ENCODE results near the gene SOD3. TPM values are rescaled to one million over a fixed set of nuclear protein-coding genes. Genes with fewer than 3 reads are reported as not detected.

SOD3 gene
- total RNA-seq, 4 donors from 2014 or later, result 199 to 801 (median 448) TPM

- WGBS, 2 donors (ENCODE audit: low coverage in 1 of 2), result 82 to 100% methylated on average over 2 of the region's 2 CpGs
- TF ChIP-seq CTCF (IDR thresholded peaks at IDR 0.05) (no peak), POLR2AphosphoS5 (IDR thresholded peaks at IDR 0.05) (no peak), POLR2A (IDR thresholded peaks at IDR 0.05) (no peak), EP300 (IDR thresholded peaks at IDR 0.05) (no peak)
These were observed 18.4 kb downstream of the SOD3 start for GRCh38 chr4:24813732-24814131.

GRCh38 chr4:24816797-24817196 lies 21.4 kb downstream of the SOD3 start:
- Histone ChIP-seq H3K4me3 (no peak overlapping the region), H3K27me3 (no peaks in the 10 kb centered on the region), H3K9me3 (no peaks in the 10 kb centered on the region), H3K36me3 (peaks cover 0 to 67% of the 10 kb centered on the region in 2 donors), H3K27ac (no peak overlapping the region), H3K4me1 (no peaks in the 10 kb centered on the region)
- 72 to 73% methylated on average over 6 to 7 of the region's 18 CpGs for WGBS, 2 donors (ENCODE audit: low coverage in 1 of 2)
- TF ChIP-seq EP300 (IDR thresholded peaks at IDR 0.05), result no peak
- no peak for TF ChIP-seq CTCF (IDR thresholded peaks at IDR 0.05)
- TF ChIP-seq POLR2AphosphoS5 (IDR thresholded peaks at IDR 0.05), result no peak
- TF ChIP-seq POLR2A (IDR thresholded peaks at IDR 0.05), result no peak
- ATAC-seq, result no peak

More at GRCh38 chr4:24813732-24814131, 18.4 kb downstream of the SOD3 start:
- Histone ChIP-seq H3K4me3 (no peak overlapping the region), H3K36me3 (peaks cover 0 to 43% of the 10 kb centered on the region in 2 donors), H3K27me3 (no peaks in the 10 kb centered on the region), H3K4me1 (peaks cover 0 to 26% (median 0%) of the 10 kb centered on the region in 3 donors), H3K27ac (no peak overlapping the region), H3K9me3 (no peaks in the 10 kb centered on the region)
- no peak for ATAC-seq

DNA sequence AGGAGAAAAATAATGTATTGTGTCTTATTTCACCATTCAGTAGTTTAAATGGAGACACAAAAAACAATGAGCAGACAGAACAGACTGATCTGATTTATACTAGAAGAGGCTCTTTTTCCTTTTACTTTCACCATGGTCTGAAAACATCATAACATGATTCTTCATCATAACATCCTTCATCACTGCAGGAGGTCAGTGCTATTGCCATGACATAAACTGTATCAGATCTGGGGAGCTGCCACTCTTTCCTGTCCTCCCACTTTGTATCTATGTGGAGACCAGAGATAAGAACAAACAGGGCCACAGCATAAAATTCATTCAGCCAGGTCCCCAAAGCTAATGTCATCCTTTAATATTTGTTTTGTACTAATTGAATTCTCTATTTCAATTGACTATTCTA lies 25.2 kb downstream of the SOD3 start:
- peaks cover 0 to 55% of the 10 kb centered on the region in 2 donors for H3K36me3 ChIP-seq
- ATAC-seq, result no peak
- peaks cover 0 to 10% (median 3%) of the 10 kb centered on the region in 3 donors for H3K4me1 ChIP-seq
- no peak overlapping the region for H3K4me3 ChIP-seq
- TF ChIP-seq POLR2AphosphoS5 (IDR thresholded peaks at IDR 0.05) (no peak), CTCF (IDR thresholded peaks at IDR 0.05) (no peak), POLR2A (IDR thresholded peaks at IDR 0.05) (no peak)
- H3K27me3 ChIP-seq, result no peaks in the 10 kb centered on the region
- no peak overlapping the region for H3K27ac ChIP-seq
- H3K9me3 ChIP-seq, result no peaks in the 10 kb centered on the region

DNA sequence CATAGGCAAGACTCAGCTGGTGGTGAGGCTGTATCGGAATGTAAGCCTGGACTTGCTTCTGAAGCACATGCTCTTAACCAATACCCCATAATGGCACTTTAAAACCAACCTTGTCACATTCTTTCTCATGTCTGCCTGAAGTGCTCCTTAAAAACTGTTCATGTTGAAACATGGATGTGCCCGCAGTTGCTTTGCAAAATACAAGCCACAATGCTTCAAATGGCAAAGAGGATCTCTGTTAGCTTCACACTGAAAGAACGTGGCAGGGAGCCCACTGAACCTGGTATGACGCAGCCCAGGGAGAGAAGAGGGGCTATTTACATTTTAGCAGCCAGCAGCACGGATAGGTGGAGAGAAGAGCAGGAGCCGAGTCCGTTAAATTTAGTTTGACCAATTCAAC lies 29.3 kb downstream of the SOD3 start:
- WGBS, 2 donors (ENCODE audit: low coverage in 1 of 2), result 24 to 43% methylated on average over 4 to 6 of the region's 7 CpGs
- Histone ChIP-seq H3K27me3 (no peaks in the 10 kb centered on the region), H3K36me3 (peaks cover 0 to 58% of the 10 kb centered on the region in 2 donors), H3K4me1 (peaks cover 0 to 10% (median 3%) of the 10 kb centered on the region in 3 donors), H3K27ac (peak overlapping the region in 3 of 4 donors; percentile 58 to 64 (median 59)), H3K9me3 (no peaks in the 10 kb centered on the region), H3K4me3 (no peak overlapping the region)
- peak; percentile 75 for ATAC-seq
- TF ChIP-seq POLR2A (IDR thresholded peaks at IDR 0.05) (no peak), CTCF (IDR thresholded peaks at IDR 0.05) (no peak), EP300 (IDR thresholded peaks at IDR 0.05) (no peak), POLR2AphosphoS5 (IDR thresholded peaks at IDR 0.05) (peak; percentile 32)

- no peak overlapping the region for H3K27ac ChIP-seq
- H3K27me3 ChIP-seq, result no peaks in the 10 kb centered on the region
- H3K4me1 ChIP-seq, result peaks cover 0 to 20% (median 4%) of the 10 kb centered on the region in 3 donors
- ATAC-seq, result no peak
- 92 to 100% methylated on average over 1 to 3 of the region's 3 CpGs for WGBS, 2 donors (ENCODE audit: low coverage in 1 of 2)
- TF ChIP-seq POLR2A (IDR thresholded peaks at IDR 0.05) (no peak), EP300 (IDR thresholded peaks at IDR 0.05) (no peak), CTCF (IDR thresholded peaks at IDR 0.05) (no peak), POLR2AphosphoS5 (IDR thresholded peaks at IDR 0.05) (no peak)
- H3K9me3 ChIP-seq, result no peaks in the 10 kb centered on the region
- H3K4me3 ChIP-seq, result no peak overlapping the region
- peaks cover 0 to 71% of the 10 kb centered on the region in 2 donors for H3K36me3 ChIP-seq
These were observed 36.3 kb downstream of the SOD3 start for GRCh38 chr4:24831637-24832036.

Measured in gastroesophageal sphincter (tissue), 4 donors.